ENCODE measurements around the gene AP1S3.
"Not testable (repeated sequence)": the region's sequence is repeated elsewhere in the genome, so short reads cannot be mapped to it uniquely, and the experiment has no call there.

AP1S3 gene

DNA sequence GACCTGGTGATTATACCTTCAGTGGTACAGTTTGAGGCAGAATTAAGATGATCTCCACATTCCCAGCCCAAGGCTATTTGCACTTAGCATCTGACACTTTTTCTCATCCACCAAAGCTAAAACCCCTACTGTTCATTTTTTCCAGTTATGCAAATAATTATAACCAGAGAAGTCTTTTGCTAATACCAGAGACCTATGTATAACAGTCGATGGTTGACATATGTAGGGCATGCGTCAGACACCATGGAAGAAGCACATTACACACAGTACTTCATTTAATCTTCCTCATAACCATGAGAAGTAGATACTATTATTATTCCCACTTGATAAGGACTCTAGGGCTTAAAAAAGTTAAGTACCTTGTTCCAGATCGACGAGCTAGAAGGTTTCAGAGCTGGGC, 36.5 kb downstream of the AP1S3 start:
- no peak for DNase-seq (ENCODE audit: low spot score)

DNA sequence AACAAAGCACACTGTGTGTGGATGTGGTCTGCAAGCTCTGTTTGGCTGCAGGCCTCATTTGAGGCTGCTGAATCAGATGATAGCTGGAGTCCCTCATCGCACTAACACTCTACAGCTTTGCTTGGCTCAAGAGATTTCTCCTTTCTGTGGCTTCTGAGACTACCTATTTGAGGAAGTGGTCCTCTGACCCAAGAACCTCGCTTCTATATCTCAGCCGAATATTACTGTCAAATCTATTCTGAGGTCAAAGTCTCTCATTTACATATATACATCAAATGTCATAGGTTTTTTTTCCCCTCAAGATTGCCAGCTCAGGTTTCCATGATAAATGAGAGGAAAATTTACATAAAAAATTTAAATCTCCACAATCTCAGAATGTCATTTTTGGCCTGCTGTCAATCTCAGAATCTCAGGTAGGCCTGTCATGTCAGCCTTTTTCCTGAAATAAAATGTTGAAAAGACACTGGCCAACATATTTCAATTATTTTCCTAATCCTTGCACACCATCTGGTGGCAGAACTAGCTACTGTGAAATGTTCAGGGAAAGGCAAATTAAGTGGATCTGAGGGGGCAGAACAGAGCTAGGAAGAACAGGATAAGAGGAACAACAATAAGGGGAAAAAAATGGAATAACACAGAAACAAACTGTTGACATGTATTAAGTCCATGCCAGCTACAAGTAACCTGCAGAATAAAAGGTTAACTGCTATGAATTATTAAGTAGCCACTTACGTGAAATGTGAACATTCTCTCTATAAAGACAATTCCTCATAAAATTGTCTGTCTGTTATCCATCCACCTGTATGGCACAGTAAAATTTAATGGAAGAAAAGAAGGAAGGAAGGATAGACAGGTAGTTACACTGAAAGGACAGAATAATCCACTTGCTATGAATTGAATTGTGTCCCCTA, 39.3 kb downstream of the AP1S3 start:
- DNase-seq (ENCODE audit: low spot score), result peak; percentile 58

DNA sequence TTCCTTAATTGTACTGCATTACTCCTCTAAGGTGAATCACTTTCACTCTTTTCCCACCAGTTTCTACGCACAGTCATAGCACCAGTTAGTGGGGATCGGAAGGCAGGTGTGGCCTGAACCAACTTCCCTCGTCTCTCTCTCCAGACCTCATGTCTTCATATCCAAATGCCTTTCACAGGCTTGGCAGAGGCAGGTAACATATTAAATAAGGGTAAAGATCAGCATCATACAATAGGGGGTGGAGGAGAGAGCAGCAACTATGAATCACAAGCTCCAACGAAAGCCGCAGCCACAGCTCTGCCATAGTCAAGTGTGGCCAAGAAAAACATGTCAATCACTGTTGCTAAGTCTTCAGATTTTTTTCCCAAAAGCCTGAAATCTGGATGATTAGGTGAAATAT, 40.3 kb downstream of the AP1S3 start:
- DNase-seq (ENCODE audit: low spot score), result no peak

DNA sequence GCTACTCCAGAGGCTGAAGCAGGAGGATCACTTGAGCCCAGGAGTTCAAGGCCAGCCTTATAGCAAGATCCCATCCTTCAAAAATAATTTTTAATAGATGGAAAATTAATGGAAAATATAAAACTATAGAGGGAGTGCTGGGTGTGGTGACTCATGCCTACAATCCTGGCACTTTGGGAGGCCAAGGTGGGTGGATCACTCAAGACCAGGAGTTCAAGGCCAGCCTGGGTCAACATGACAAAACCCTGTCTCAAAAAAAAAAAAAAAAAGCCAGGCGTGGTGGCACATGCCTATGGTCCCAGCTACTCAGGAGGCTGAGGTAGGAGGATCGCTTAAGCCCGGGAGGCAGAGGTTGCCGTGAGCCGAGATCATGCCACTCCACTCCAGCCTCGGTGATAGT, 48.0 kb downstream of the AP1S3 start:
- no peak for DNase-seq (ENCODE audit: low spot score)

DNA sequence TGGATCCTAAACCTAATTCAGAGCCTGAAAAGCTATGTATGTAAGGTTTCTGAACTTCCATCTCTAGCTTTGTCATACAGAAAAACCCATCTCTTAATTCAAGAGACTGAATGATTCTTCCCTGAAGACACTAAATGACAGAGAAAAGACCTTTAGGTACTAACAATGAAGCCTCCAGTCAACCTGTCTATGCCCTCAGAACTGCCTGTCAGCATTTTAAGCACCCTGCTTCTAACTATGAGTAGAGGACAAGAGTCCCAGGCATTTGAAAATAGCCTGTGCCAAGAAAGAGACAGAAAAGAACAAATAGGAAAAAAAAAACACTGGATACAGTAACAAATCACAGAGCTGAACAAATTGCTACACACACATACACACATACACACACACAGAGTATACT, 48.6 kb downstream of the AP1S3 start:
- DNase-seq (ENCODE audit: low spot score), result no peak

DNA sequence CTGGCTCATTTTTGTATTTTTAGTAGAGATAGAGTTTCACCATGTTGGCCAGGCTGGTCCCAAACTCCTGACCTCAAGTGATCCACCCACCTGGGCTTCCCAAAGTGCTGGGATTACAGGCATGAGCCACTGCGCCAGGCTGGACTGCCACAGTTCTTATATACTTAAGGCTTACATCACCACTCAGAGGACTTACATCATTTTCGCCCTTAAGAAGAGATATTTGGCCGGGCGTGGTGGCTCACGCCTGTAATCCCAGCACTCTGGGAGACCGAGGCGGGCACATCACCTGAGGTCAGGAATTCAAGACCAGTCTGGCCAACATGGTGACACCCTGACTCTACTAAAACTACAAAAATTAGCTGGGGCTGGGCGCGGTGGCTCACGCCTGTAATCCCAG, 49.3 kb downstream of the AP1S3 start:
- not testable (repeated sequence) for DNase-seq (ENCODE audit: low spot score)

DNA sequence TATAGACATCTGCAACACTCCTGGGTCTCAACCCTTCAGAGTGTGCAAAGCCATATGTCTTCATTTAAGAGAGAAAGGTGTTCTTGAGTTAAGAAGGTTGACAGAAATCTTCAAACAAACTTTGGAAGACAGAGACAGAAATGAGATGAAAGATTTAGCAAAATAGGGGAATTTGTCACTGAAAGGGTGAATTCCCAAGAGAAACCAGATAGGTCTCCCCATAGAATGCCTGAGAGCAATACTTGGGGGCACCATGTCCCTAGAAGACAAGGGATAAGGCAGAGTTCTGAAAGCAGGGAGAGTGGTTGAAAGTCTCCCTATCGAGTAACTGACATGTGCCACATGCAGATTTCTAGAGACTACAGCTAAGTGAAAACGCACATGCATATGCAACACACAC, 50.0 kb downstream of the AP1S3 start:
- DNase-seq (ENCODE audit: low spot score), result no peak

DNA sequence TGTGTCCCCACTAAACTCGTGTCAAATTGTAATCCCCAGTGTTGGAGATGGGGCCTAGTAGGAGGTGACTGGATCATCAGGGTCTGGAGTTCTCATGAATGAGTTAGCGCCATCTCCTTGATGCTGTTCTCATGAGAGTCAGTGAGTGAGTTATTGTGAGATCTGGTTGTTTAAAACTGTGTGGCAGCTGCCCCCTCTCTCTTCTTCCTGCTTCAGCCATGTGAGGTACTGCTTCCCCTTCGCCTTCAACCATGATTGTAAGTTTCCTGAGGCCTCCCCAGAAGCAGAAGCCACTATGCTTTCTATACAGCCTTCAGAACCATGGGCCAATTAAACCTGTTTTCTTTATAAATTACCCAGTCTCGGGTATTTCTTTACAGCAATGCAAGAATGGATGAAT, 50.4 kb downstream of the AP1S3 start:
- no peak for DNase-seq (ENCODE audit: low spot score)

DNA sequence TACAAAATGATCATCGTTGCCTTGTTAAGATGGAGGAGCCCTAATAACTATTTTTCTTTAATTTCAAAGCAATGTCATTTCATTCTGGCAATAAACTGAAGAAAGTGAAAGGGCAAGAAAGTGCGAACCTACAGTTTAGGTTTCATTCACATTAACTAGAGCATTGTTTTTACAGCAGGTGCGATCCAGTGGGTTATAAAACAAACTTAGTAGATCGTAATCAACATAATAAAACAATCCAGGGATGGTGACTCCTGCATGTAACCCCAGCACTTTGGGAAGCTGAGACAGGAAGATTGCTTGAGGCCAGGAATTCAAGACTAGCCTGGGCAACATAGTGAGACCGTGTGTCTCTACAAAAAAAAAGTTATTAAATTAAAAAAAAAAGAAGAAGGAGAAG, 51.1 kb downstream of the AP1S3 start:
- DNase-seq (ENCODE audit: low spot score), result no peak

DNA sequence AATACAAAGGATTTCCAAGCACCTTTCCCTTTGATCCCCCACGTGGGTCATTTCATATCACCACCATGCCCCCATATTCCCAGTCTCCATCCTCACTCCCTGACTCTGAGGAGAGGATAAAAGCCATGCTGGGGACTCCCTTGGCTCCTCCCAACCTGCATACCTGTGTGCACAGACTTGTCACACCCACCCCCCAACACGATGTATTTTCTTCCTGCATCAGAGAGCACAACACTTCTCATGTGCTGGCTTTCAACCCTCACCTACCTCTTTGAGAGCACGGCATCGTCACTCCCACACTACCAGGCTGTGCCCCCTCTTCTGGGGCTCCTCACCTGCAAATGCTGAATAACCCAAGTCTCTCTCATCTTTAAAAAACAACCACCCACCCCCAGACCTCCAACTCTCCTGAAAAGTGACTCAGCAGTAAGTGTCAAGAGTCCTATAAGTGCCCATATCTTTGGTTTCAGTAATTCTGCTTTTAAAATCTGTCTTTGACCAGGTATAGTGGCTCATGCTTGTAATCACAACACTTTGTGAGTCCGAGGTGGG, 53.1 kb downstream of the AP1S3 start:
- no peak for DNase-seq (ENCODE audit: low spot score)

DNA sequence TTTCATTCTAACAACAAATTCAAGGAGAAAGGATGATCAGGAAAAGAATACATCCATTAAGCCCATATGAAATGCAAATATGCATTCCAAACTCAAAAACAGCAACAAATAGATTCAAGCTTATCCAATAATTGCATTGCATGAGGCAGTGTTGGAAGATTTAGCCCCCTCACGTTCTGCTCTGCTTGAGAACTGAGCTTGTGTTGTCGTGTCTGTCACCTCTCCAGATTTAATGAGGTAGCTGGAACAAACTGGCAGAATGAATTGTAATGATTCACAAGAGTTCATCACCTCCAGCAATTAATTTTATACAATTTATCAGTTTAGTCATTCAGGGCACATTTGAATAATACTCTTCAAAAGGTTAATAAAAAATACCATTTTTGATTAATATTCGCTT, 54.8 kb downstream of the AP1S3 start:
- no peak for DNase-seq (ENCODE audit: low spot score)

DNA sequence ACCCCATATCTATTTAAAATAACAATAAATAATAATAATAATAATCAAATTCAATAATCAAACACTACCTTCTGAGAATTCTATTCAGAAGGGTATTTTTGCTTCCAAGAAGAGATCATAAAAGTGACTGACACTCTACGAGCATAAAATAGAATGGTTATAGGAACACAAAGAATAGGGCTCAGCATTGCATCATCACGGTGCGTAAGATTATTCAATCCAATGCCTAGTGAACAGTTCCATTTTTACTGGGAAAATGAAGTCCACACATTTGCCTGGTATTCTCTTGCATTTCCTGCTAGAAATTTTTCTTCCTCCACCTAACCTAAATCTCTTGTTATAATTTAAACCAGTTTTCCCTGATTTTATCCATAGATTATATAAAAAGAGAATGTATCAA, 55.8 kb downstream of the AP1S3 start:
- DNase-seq (ENCODE audit: low spot score), result no peak

DNA sequence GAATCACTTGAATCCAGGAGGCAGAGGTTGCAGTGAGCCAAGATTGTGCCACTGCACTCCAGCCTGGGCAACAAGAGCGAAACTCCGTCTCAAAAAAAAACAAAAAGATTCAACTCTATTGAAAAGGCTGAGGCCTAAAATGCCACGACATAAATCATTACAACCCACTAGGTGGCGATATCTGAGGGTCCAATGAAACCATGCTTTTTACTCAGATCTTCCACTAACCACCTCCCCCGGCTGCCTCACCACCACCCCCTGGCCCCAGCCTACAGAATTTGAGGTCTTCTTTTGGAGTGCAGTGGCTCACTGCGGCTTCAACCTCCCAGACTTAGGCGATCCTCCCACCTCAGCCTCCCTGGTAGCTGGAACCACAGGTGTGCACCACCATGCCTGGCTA, 57.5 kb downstream of the AP1S3 start:
- peak; percentile 53 for DNase-seq (ENCODE audit: low spot score)

DNA sequence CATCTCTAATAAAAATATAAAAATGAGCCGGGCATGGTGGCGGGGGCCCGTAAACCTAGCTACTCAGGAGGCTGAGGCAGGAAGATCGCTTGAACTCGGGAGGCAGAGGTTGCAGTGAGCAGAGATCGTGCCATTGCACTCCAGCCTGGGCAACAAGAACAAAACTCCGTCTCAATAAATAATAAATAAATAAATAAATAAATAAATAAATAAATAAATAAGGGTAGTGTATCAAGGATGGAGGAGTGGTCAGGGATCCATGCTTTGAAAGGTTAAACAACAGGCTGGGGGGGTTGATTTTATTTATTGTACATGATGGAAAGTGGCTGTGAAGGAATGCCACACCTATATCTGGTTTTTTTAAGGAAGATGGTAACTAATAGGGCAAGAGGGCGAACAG, 63.2 kb downstream of the AP1S3 start:
- DNase-seq (ENCODE audit: low spot score), result no peak

DNA sequence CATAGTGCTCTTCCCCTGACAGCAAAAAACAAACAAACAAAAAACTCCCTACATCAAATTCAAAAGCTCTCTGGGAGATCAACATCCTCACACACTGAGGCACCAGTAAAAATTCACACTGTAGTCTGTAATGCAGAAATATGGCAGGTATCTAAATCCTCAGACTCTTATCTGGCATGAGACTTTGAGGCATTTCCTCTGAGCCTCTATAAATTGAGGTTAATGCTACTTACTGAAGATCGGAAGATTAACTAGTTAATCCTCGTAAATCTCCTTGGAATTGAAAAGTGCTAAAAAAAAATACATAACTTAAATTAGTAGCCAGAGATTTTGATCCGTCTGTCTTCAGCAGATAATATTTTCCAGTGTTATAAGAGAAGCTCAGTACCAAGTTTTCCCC, 65.0 kb downstream of the AP1S3 start:
- DNase-seq (ENCODE audit: low spot score), result no peak

DNA sequence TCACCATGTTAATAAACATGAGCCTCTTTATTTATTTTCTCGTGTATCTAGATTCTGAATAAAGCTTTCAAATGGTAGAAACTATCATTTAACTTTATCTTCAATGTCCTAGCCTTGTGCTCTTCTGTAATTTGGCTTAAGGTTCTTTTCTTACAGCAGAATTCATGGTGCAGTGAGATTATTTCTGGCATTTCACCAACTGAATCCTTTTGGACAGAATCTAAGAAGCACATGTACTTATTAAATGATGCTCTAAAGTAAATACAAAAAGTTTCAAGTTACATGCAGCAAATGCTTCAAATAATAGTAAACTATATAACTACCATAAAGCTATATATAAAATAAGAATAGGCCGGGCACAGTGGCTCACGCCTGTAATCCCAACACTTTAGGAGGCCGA, 65.9 kb downstream of the AP1S3 start:
- DNase-seq (ENCODE audit: low spot score), result no peak

DNA sequence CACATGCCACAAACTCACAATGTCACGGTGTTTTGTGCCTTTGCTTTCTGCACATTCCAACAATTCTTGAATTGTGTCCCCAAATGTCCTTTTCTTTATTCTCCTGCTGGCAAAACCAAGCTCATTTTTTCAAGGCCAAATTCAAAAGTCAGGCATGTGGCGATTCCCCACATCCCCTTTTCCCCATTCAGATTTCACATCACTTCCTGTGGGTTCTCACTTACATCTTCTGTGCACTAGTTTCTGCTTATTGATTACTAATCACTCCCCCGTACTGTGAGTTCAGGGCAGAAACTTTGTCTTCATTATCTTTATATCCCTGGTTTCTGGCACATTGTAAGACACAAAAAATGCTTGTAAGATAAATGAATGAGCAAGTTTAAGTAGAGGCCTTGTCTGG, 69.2 kb downstream of the AP1S3 start:
- DNase-seq (ENCODE audit: low spot score), result no peak

DNA sequence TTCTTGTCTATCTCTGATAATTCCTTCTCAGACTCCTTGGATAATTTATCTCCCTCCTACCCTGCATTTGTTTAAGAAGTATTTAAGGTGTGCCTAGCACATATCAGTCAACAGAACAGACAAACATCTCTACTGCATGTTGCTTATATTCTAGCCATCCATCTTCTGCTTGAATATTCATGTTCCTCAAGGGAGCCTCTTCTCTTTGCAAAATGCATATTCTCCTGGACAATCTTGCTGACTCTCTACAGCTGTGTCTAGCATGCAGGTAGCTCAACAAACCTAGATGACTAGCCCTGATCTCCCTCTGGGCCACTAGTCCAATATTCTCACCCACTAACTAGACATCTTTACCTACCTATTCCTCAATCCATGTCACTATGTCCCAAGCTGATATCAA, 70.0 kb downstream of the AP1S3 start:
- DNase-seq (ENCODE audit: low spot score), result no peak

DNA sequence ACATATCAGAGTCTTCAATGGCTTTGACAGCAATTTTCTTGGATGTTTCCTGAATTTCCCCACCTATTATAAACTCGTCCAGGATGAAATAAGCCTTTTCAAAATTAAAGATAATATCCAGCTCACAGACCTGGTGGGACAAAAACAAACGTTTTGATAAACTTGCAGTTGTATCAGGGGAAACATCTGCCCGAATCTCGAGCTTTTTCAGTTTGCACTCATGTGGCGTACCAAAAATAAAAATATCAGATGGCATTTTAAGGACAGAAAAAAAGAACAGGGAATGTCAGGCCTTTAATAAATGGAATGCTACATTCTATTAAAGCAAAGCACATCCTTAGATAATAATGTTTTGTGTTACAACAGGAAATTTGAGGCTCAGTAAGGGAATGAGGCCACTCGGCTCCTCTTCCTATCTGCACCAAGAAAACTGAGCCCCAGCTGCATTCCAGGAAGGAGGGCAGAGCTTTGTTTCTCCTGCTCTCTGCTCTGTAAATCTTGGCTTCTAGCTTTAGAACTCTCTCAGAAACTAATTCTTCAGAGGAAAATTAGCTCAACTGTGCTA, 72.1 kb downstream of the AP1S3 start:
- DNase-seq (ENCODE audit: low spot score), result no peak

DNA sequence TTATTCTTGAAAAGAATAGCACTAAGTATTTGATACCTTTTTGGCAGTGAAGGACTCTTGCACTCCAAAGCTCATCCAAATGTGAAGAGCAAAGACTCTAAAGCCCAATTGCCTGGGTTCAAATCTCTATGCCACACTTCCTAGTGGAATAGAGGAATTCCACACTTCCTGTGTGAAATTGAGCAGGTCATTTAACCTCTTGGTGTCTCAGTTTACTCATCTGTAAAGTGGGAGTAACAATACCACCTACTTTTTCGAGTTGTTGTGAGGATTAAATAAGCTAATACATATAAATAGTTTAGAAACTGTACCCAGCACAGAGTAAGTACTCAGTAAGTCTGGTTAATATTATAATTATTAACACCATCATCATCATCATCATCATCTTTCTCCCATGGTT, 72.6 kb downstream of the AP1S3 start:
- no peak for DNase-seq (ENCODE audit: low spot score)

DNA sequence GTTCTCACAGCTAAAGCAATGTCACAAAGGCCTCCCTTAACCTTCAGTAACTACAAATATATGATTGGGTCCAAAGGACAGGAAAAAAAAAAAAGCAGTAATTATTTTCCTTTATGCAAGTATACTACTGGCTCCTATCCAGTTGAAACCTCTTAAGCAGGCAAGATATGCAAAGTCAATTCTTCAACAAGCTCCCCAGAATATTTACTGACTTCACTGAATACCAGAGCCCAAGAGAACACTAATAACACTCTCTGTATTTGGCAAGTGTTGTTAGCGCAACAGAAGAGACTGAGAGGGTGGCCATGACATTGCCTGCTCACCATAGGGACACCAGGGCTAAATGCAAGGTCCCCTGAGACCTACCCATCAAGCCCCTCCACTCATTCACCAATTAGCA, 74.5 kb downstream of the AP1S3 start:
- DNase-seq (ENCODE audit: low spot score), result no peak

DNA sequence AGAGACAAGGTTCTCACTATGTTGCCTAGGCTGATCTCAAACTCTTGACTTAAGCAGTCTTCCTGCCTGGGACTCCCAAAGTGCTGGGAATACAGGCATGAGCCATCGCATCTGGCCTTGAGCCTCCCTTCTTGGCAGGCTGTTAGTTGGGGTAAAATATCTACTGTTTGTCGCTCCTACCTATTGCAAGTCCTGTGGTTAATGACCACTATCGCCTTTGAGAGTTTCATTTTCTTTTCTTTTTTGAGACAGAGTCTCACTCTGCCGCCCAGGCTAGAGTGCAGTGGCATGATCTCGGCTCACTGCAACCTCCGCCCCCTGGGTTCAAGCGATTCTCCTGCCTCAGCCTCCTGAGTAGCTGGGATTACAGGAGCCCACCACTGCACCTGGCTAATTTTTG, 75.6 kb downstream of the AP1S3 start:
- DNase-seq (ENCODE audit: low spot score), result not testable (repeated sequence)

DNA sequence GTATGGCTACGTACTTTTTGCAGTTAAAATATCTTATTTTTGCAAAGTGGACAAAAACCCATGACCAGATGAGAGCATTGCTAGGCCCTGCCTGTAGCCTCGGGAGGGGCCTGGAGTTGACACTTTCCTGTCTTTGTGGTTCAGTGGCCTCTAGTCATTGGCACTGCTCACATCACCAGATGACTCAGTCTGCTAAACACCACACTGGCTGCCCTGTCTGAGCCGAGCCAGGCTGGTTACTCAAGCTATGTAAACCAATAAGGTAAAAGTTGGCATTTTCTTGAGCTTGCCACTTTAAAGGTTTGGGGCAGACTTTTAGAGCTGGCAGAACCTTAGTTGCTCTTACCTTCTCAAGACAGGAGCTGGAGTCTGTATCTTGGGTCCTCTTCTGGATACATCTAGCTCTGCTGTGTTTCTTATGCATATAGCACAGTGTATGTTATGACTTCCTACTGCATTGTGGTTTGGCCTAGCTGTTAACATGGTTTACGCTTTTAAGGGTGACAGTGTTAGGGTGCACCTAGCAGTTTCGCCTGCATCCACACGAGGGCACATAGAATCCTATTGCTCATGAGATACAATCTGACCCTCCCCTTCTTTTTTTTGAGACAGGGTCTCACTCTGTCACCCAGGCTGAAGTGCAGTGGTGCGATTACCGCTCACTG, 76.4 kb downstream of the AP1S3 start:
- DNase-seq (ENCODE audit: low spot score), result peak; percentile 69
